K562 (cell line): Measurements from ENCODE around the gene FAM149A. TPM values are rescaled to one million over a fixed set of nuclear protein-coding genes. Genes with fewer than 3 reads are reported as not detected.

Experiments used
- ATAC-seq: fragments of 200-7000 bp; cut with Tn5 transposase; 3 replicates; pipeline ENCODE4 v1.9.1; 2020; ENCODE audit warnings: moderate library complexity
- BruUV-seq: library from RNA; stranded (reverse); fragments of 400-500 nt; replicated peaks from 2 replicates; lab custom pipeline; 2021; lab: Mats Ljungman, UMichigan
- CTCF ChIA-PET: fragments of 300-600 bp; formaldehyde crosslinking; extraction: SDS; loops from one replicate; lab custom pipeline; 2021; ENCODE audit warnings: low intra/inter-chr PET ratio; lab: Yijun Ruan, JAX
- POLR2A ChIA-PET: fragments of 300-600, 350-650 bp; sonication (Branson Sonifier 250); formaldehyde crosslinking; extraction: SDS; loops from one replicate; lab custom pipeline; 2021; ENCODE audit warnings: antibody characterized with exemption, inconsistent platforms; lab: Yijun Ruan, JAX
- DNase-seq, 4 experiments: peaks; one replicate each; pipeline versions ENCODE4 v3.0.0 to v3.0.0-alpha.2; 2011 to 2018; ENCODE audit warnings: low spot score in 3 of 4, mixed read lengths in 3 of 4; ENCODE audit errors: extremely low read depth in 1 of 4
- FAIRE-seq: peaks from 2 replicates; lab custom pipeline; 2011; peaks lifted over from hg19 to GRCh38; lab: Jason Lieb, UNC
- H2AFZ ChIP-seq: 2 replicates; pipeline ENCODE4 v1.6.0; 2011; ENCODE audit warnings: low read depth, low read length, control low read depth, inconsistent platforms
- H3K27ac ChIP-seq: fragments of 200-600 bp; 3 replicates; pipeline ENCODE4 v1.8.0; 2011; ENCODE audit warnings: low read depth, mild to moderate bottlenecking, control low read depth, inconsistent platforms, low read length, moderate library complexity, mixed read lengths; ENCODE audit errors: extremely low read depth
- H3K27me3 ChIP-seq, 2 experiments: fragments of 300-600 bp in 1 of 2; 2 replicates in 1 of 2; 3 replicates in 1 of 2; pipeline versions ENCODE4 v1.6.0 to v1.8.0; 2011; ENCODE audit warnings: inconsistent platforms in 2 of 2, low read length in 2 of 2, mild to moderate bottlenecking in 1 of 2, mixed read lengths in 1 of 2, moderate library complexity in 1 of 2; ENCODE audit not compliant: control insufficient read depth in 2 of 2, insufficient read depth in 2 of 2
- H3K36me3 ChIP-seq: fragments of 300-600 bp; 3 replicates; pipeline ENCODE4 v1.8.0; 2011; ENCODE audit warnings: mild to moderate bottlenecking, low read length, inconsistent platforms; ENCODE audit not compliant: control insufficient read depth, insufficient read depth
- H3K4me1 ChIP-seq, 2 experiments: fragments of 200-600 bp in 1 of 2; replicated peaks in 1 of 2; 2 replicates in 1 of 2; 3 replicates in 1 of 2; pipeline versions ENCODE4 v1.5.1 to v1.8.0; 2011; ENCODE audit warnings: inconsistent platforms in 2 of 2, low read length in 2 of 2, mild to moderate bottlenecking in 1 of 2, mixed read lengths in 1 of 2, moderate library complexity in 1 of 2; ENCODE audit not compliant: control insufficient read depth in 2 of 2, insufficient read depth in 2 of 2
- H3K4me2 ChIP-seq: 2 replicates; pipeline ENCODE4 v1.6.1; 2011; ENCODE audit warnings: low read length, control low read depth, inconsistent platforms, mixed read lengths; ENCODE audit not compliant: insufficient read depth
- H3K4me3 ChIP-seq: fragments of 200-600 bp; sonication (generic), shearing (Covaris generic); 2 replicates; pipeline ENCODE4 v1.5.1; 2016; ENCODE audit warnings: control low read depth, inconsistent platforms
- H3K79me2 ChIP-seq: fragments of 200-600 bp; 3 replicates; pipeline ENCODE4 v1.8.0; 2011; ENCODE audit warnings: low read length, inconsistent platforms; ENCODE audit not compliant: control insufficient read depth, insufficient read depth
- H3K9ac ChIP-seq, 2 experiments: 2 replicates each; pipeline versions ENCODE4 v1.6.0 to v1.6.1; 2011; ENCODE audit warnings: low read depth in 2 of 2, low read length in 2 of 2, control low read depth in 1 of 2, inconsistent platforms in 1 of 2, mild to moderate bottlenecking in 1 of 2, mixed read lengths in 1 of 2; ENCODE audit not compliant: insufficient read depth in 1 of 2
- H3K9me1 ChIP-seq: one replicate; pipeline ENCODE4 v1.6.0; 2011; ENCODE audit warnings: inconsistent platforms, mild to moderate bottlenecking, low read length, moderate library complexity; ENCODE audit not compliant: control insufficient read depth, insufficient read depth
- H3K9me3 ChIP-seq: replicated peaks from 2 replicates; pipeline ENCODE4 v1.5.1; 2011; ENCODE audit warnings: low read depth, low read length, inconsistent platforms; ENCODE audit not compliant: control insufficient read depth, insufficient read depth
- H4K20me1 ChIP-seq: replicated peaks from 2 replicates; pipeline ENCODE4 v1.6.1; 2011; ENCODE audit warnings: low read length, inconsistent platforms, mixed read lengths; ENCODE audit not compliant: control insufficient read depth, insufficient read depth
- ELF1 ChIP-seq: fragments of 200-800 bp; sonication (Bioruptor generic); IDR thresholded peaks from 2 replicates; pipeline ENCODE4 v1.6.1; 2016; ENCODE audit warnings: missing genetic modification characterization, missing compliant biosample characterization
- PTRF ChIP-seq: fragments of 450-650 bp; IDR thresholded peaks from 2 replicates; pipeline ENCODE4 v1.6.1; 2016; ENCODE audit warnings: mild to moderate bottlenecking, missing genetic modification characterization, missing compliant biosample characterization
- TCF7 ChIP-seq: sonication (generic); IDR thresholded peaks from 2 replicates; pipeline ENCODE4 v1.6.1; 2016; ENCODE audit warnings: antibody characterized with exemption, borderline replicate concordance
- ZNF584 ChIP-seq: fragments of 200-800 bp; sonication (Bioruptor generic); IDR thresholded peaks from 2 replicates; pipeline ENCODE4 v1.6.1; 2016; ENCODE audit warnings: low read depth, mild to moderate bottlenecking, missing genetic modification characterization, missing compliant biosample characterization
- in situ Hi-C: fragments of 300-500 bp; cut with MboI; formaldehyde crosslinking; loops from 4 replicates; pipeline ENCODE4 v1.15.0; 2018; ENCODE audit warnings: inconsistent platforms, mixed read lengths
- intact Hi-C: fragments of 100-400 bp; cut with micrococcal nuclease; formaldehyde crosslinking; loops from 2 replicates; pipeline ENCODE4 v1.14.2; 2022
- polyA plus RNA-seq, 8 experiments: library from polyadenylated mRNA; depleted of rRNA in 4 of 8; stranded (reverse) in 5 of 8; unstranded in 3 of 8; fragments of >200 nt; fragmentation: Nextera tagmentation in 2 of 8; fragmentation: Illumina TruSeq in 1 of 8; extraction: Ambion mirVana in 2 of 8; extraction: Trizol in 1 of 8; gene quantifications; 2 replicates each; pipeline versions ENCODE4 v1.2.1 to v1.2.3, GENCODE V29; 2011 to 2014; ENCODE audit warnings: inconsistent platforms in 1 of 8, missing spikeins in 1 of 8
- total RNA-seq, 7 experiments: library from RNA; depleted of rRNA in 6 of 7; stranded (reverse); fragments of >200 nt in 6 of 7; fragmentation: Illumina TruSeq in 2 of 7; extraction: Trizol in 2 of 7; gene quantifications; 2 replicates each; pipeline versions ENCODE4 v1.2.1 to v1.2.3, GENCODE V29; 2011 to 2021; ENCODE audit warnings: low replicate concordance in 1 of 7
- TF ChIP-seq, protein P1 (sequence below): sonication (generic); formaldehyde crosslinking; IDR thresholded peaks from 2 replicates; pipeline ENCODE4 v1.8.0; 2022; ENCODE audit warnings: missing genetic modification reagents, mild to moderate bottlenecking, borderline replicate concordance
- TF ChIP-seq, protein P2 (sequence below): fragments of 450-650 bp; formaldehyde crosslinking; IDR thresholded peaks from 2 replicates; pipeline ENCODE4 v1.4.0; 2020; ENCODE audit warnings: mild to moderate bottlenecking, moderate library complexity
- TF ChIP-seq, protein P3 (sequence below), 3 experiments: fragments of 200-800 bp in 1 of 3; fragments of 250-450 bp in 1 of 3; fragments of 450-650 bp in 1 of 3; sonication (Bioruptor Pico) in 1 of 3; sonication (Bioruptor generic) in 1 of 3; formaldehyde crosslinking in 1 of 3; IDR thresholded peaks; 2 replicates each; pipeline versions ENCODE4 v1.6.1 to v1.8.0; 2016 to 2022; ENCODE audit warnings: mild to moderate bottlenecking in 2 of 3, missing genetic modification characterization in 2 of 3, missing compliant biosample characterization in 1 of 3, moderate library complexity in 1 of 3

The FAM149A gene
- total and polyA plus RNA-seq, 9 of the 15 experiments (the other 6 are each of a cell fraction or from before 2014, with no cell fraction given): not detected

- Histone ChIP-seq H2AFZ (no peak overlapping the region), H3K4me2 (no peak overlapping the region), H3K36me3 (no peaks in the 10 kb centered on the region), H3K9me3 (no peaks in the 10 kb centered on the region), H3K9ac (no peak overlapping the region), H3K79me2 (no peaks in the 10 kb centered on the region), H4K20me1 (no peaks in the 10 kb centered on the region), H3K27me3 (peaks cover 7 to 22% of the 10 kb centered on the region in 2 experiments; a peak in 3 of 5 replicates), H3K9me1 (no peaks in the 10 kb centered on the region), H3K4me3 (no peak overlapping the region), H3K4me1 (no peaks in the 10 kb centered on the region), H3K27ac (no peak overlapping the region)
- DNase-seq (no peak), ATAC-seq (no peak), FAIRE-seq (no peak)
- ChIA-PET CTCF (no interaction called here), POLR2A (interaction anchor here (0.6 to 0.8 kb wide), 2 partner anchors 8 to 39 kb away, joined by 3 to 4 read pairs; no protein-coding TSS in a partner anchor)
- no TSS peak for BruUV-seq
- TF ChIP-seq, protein P1, sequence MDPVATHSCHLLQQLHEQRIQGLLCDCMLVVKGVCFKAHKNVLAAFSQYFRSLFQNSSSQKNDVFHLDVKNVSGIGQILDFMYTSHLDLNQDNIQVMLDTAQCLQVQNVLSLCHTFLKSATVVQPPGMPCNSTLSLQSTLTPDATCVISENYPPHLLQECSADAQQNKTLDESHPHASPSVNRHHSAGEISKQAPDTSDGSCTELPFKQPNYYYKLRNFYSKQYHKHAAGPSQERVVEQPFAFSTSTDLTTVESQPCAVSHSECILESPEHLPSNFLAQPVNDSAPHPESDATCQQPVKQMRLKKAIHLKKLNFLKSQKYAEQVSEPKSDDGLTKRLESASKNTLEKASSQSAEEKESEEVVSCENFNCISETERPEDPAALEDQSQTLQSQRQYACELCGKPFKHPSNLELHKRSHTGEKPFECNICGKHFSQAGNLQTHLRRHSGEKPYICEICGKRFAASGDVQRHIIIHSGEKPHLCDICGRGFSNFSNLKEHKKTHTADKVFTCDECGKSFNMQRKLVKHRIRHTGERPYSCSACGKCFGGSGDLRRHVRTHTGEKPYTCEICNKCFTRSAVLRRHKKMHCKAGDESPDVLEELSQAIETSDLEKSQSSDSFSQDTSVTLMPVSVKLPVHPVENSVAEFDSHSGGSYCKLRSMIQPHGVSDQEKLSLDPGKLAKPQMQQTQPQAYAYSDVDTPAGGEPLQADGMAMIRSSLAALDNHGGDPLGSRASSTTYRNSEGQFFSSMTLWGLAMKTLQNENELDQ (CRISPR knock-in tag): no peak
- TF ChIP-seq, protein P2, sequence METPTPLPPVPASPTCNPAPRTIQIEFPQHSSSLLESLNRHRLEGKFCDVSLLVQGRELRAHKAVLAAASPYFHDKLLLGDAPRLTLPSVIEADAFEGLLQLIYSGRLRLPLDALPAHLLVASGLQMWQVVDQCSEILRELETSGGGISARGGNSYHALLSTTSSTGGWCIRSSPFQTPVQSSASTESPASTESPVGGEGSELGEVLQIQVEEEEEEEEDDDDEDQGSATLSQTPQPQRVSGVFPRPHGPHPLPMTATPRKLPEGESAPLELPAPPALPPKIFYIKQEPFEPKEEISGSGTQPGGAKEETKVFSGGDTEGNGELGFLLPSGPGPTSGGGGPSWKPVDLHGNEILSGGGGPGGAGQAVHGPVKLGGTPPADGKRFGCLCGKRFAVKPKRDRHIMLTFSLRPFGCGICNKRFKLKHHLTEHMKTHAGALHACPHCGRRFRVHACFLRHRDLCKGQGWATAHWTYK (CRISPR knock-in tag): no peak
- TF ChIP-seq, protein P3, sequence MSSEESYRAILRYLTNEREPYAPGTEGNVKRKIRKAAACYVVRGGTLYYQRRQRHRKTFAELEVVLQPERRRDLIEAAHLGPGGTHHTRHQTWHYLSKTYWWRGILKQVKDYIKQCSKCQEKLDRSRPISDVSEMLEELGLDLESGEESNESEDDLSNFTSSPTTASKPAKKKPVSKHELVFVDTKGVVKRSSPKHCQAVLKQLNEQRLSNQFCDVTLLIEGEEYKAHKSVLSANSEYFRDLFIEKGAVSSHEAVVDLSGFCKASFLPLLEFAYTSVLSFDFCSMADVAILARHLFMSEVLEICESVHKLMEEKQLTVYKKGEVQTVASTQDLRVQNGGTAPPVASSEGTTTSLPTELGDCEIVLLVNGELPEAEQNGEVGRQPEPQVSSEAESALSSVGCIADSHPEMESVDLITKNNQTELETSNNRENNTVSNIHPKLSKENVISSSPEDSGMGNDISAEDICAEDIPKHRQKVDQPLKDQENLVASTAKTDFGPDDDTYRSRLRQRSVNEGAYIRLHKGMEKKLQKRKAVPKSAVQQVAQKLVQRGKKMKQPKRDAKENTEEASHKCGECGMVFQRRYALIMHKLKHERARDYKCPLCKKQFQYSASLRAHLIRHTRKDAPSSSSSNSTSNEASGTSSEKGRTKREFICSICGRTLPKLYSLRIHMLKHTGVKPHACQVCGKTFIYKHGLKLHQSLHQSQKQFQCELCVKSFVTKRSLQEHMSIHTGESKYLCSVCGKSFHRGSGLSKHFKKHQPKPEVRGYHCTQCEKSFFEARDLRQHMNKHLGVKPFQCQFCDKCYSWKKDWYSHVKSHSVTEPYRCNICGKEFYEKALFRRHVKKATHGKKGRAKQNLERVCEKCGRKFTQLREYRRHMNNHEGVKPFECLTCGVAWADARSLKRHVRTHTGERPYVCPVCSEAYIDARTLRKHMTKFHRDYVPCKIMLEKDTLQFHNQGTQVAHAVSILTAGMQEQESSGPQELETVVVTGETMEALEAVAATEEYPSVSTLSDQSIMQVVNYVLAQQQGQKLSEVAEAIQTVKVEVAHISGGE (CRISPR knock-in tag; IDR thresholded peaks at IDR 0.05): no peak
- no peak for TF ChIP-seq ZNF584 (CRISPR knock-in tag)
- TF ChIP-seq TCF7: no peak
- TF ChIP-seq PTRF: no peak
- no peak for TF ChIP-seq ELF1 (tag)
- in situ Hi-C loops (no loop called here), intact Hi-C loops (no loop called here)
Measured at GRCh38 chr4:186088523-186088922, 16.0 kb upstream of the FAM149A start.
